GM12891 (cell line): ENCODE results near the gene ZSCAN26. TPM values are rescaled to one million over a fixed set of nuclear protein-coding genes. Genes with fewer than 3 reads are reported as not detected.

ENCODE experiments used
- DNase-seq: peaks from one replicate; pipeline ENCODE4 v3.0.0; 2011; ENCODE audit warnings: low spot score; ENCODE audit not compliant: insufficient read length
- FAIRE-seq: peaks from 2 replicates; lab custom pipeline; 2011; peaks lifted over from hg19 to GRCh38; lab: Jason Lieb, UNC
- PAX5 ChIP-seq: IDR thresholded peaks from 2 replicates; pipeline ENCODE4 v1.6.1; 2011; ENCODE audit warnings: low read length, moderate library complexity, mild to moderate bottlenecking; ENCODE audit not compliant: insufficient read depth, severe bottlenecking
- POLR2A ChIP-seq: IDR thresholded peaks from 2 replicates; pipeline ENCODE4 v1.6.1; 2011; ENCODE audit warnings: low read depth, low read length, control low read depth
- POLR2AphosphoS5 ChIP-seq: IDR thresholded peaks from 2 replicates; pipeline ENCODE4 v1.6.1; 2011; ENCODE audit warnings: low read depth, low read length, control low read depth
- POU2F2 ChIP-seq: IDR thresholded peaks from 2 replicates; pipeline ENCODE4 v1.6.1; 2011; ENCODE audit warnings: low read depth, mild to moderate bottlenecking, control low read depth, low read length, moderate library complexity
- SPI1 ChIP-seq: IDR thresholded peaks from 2 replicates; pipeline ENCODE4 v1.6.1; 2011; ENCODE audit warnings: low read depth, low read length, control low read depth
- TAF1 ChIP-seq: IDR thresholded peaks from 2 replicates; pipeline ENCODE4 v1.6.1; 2011; ENCODE audit warnings: low read depth, low read length, control low read depth
- polyA plus RNA-seq: library from polyadenylated mRNA; unstranded; fragments of >200 nt; gene quantifications from one replicate; pipeline ENCODE4 v1.2.1, GENCODE V29; 2012; ENCODE audit warnings: low read depth, missing spikeins, inconsistent platforms; ENCODE audit not compliant: missing spikeins

Gene ZSCAN26
- polyA plus RNA-seq, result 5.4 TPM

DNA sequence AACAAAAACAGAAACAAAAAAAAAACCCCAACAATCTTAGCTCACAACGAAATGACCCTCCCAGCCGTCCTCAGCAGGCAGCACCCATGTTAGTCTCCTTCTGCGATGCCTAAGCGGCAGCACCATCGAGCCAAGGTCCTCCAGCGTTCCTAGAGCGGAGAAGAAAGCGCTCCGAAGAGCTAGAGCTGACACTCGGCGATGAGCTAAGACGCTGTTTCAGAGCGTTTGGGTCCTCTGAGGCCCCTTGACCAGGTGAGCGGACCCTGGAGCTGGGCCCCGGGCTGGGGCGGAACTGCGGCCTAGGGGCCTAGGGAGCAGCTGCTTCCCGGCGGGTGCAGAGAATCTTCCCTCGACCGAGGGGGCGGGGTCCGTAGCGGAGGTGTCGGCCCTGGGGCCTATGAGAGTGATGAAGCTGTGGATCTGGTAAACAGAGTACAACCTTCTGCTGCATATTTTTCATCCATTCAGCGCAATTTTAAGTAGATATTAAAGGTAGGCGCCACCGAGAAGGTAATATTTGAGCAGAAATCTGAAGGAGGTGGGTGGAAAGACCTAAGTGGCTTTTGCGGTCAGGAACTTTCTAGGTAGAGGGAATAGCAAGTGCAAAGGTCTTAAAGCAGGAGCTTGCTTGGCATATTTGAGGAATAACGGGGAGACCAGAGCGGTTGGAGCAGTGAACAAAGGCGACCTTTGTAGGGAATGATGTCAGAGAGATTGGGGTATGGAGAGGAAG is at the start of gene ZSCAN26:
ZSCAN26 (plus strand) TSS at position 182 of the 733 bp plus-strand sequence. CDS start 4,777 bp downstream, outside the sequence.
- TF ChIP-seq POU2F2, result no peak
- peak; percentile 78 for TF ChIP-seq POLR2A
- no peak for TF ChIP-seq PAX5
- peak; percentile 88 for TF ChIP-seq TAF1
- peak; percentile 83 for TF ChIP-seq POLR2AphosphoS5
- FAIRE-seq, result peak; percentile 47

GRCh38 chr6:28217890-28218289 is 49.1 kb upstream of the ZSCAN26 start:
- DNase-seq (no peak), FAIRE-seq (no peak)
- TF ChIP-seq POLR2A, result no peak
- TF ChIP-seq SPI1, result no peak
- TF ChIP-seq POLR2AphosphoS5, result no peak
- no peak for TF ChIP-seq PAX5
- TF ChIP-seq TAF1, result no peak
- TF ChIP-seq POU2F2, result no peak

More for the DNA sequence above, at the start of gene ZSCAN26:
- peak; percentile 59 for DNase-seq

- TF ChIP-seq POLR2AphosphoS5 (no peak), POU2F2 (no peak), PAX5 (no peak), SPI1 (no peak), POLR2A (no peak), TAF1 (no peak)
- peak; percentile 62 for DNase-seq
- FAIRE-seq, result peak; percentile 88
These were observed 48.4 kb upstream of the ZSCAN26 start for GRCh38 chr6:28218312-28219248.

DNA sequence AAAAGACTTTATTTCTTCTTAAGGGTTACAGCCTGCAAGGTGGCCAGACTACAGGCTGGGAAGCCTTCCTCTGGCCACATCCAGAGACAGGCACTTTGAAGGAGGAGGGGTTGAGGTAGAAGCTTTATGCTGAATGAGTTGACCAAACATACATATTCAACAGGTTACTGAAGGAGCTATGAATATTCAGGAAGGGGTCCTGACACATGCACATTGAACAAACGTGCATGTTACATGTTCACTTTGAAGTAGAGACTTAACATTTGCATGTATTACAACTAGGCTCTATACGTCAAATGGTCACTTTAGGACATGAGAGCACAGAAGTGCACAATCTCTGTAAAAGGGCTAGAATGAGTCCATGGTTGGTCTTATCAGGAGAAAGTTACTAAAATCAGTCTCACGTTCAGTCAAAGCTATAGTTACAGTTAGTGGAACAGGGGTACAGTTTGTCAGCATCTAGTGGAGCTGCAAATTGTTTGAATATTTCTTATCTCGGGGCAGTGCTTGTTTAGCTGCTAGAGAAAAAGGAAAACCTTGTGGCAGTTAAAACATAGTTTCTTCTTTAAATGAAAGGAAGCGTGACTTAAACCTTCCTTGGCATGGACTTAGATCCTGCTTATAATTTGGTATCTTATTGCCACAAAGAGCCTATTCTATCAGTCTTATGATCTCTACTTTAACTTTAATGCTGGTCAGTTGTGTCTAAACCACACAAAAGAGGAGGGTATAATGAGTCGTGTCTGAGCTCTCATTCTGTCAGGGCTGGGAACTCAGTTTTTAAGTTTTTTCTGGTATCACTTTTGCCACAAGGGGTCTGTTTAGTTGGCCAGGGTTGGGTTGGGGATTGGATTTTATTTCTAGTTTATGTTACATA is 46.4 kb upstream of the ZSCAN26 start:
- FAIRE-seq (peak; percentile 57), DNase-seq (no peak)
- peak; percentile 67; the same call in 1 of the 2 replicates for TF ChIP-seq POU2F2
- no peak for TF ChIP-seq TAF1
- 0 out of 2 replicates have a peak, but pooled peaks have one; percentile 25 for TF ChIP-seq POLR2AphosphoS5
- no peak for TF ChIP-seq SPI1
- TF ChIP-seq POLR2A, result peak; percentile 56; the same call in 1 of the 2 replicates
- TF ChIP-seq PAX5, result no peak

GRCh38 chr6:28224131-28225055 is 42.5 kb upstream of the ZSCAN26 start:
- peak; percentile 19; the same call in 1 of the 2 replicates for TF ChIP-seq SPI1
- no peak for TF ChIP-seq TAF1

GRCh38 chr6:28225056-28225834 is 41.7 kb upstream of the ZSCAN26 start, which contains the start of gene ZSCAN9:
ZSCAN9 (plus strand) TSS chr6:28225275; CDS start chr6:28227085, 1,810 bp downstream.
- DNase-seq (peak; percentile 50), FAIRE-seq (peak; percentile 85)

More at GRCh38 chr6:28224131-28225055, 42.5 kb upstream of the ZSCAN26 start:
- no peak for FAIRE-seq
- DNase-seq, result no peak

DNA sequence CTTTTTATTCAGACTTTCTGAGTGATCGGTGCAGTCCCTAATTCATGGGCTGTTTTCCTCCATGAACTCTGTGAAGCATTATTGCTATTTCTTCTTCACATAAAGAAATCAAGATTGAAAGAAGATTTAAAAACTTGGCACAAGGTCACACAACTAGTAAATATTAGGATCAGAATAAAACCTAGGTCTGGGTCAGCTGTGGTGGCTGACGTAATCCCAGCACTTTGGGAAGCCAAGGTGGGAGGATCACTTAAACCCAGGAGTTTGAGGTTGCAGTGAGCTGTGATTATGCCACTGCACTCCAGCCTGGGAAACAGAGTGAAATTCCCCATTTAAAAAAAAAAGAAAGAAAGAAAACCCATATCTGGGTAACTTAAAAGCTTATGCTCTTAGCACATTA is 40.5 kb upstream of the ZSCAN26 start:
- no peak for FAIRE-seq
- no peak for TF ChIP-seq SPI1
- TF ChIP-seq POU2F2, result no peak
- TF ChIP-seq POLR2AphosphoS5, result no peak
- no peak for TF ChIP-seq PAX5
- TF ChIP-seq POLR2A, result no peak
- no peak for TF ChIP-seq TAF1
- no peak for DNase-seq

More at GRCh38 chr6:28225056-28225834, 41.7 kb upstream of the ZSCAN26 start, which contains the start of gene ZSCAN9:
- TF ChIP-seq PAX5 (no peak), POLR2A (peak; percentile 93), SPI1 (peak; percentile 18; the same call in 1 of the 2 replicates), POU2F2 (peak; percentile 72), POLR2AphosphoS5 (peak; percentile 91), TAF1 (peak; percentile 97)
